ENCODE data around the gene EGLN2. TPM values are rescaled to one million over a fixed set of nuclear protein-coding genes. Genes with fewer than 3 reads are reported as not detected.
"Not testable (repeated sequence)": the region's sequence is repeated elsewhere in the genome, so short reads cannot be mapped to it uniquely, and the experiment has no call there.

Gene EGLN2
- total RNA-seq, result 59.3 and 65.8 TPM in 2 replicates
- polyA plus RNA-seq (2012), result 55.1 TPM

GRCh38 chr19:40798683-40799557 is at the start of gene EGLN2:
EGLN2 (plus strand) TSS chr19:40799191; CDS start chr19:40800573, 1,382 bp downstream.
- DNase-seq (ENCODE audit: low read depth), result peak; percentile 100

- DNase-seq (ENCODE audit: low read depth), result peak; percentile 100
Measured at GRCh38 chr19:40750058-40750873, 48.7 kb upstream of the EGLN2 start, which contains the start of gene ACTMAP. ACTMAP (minus strand) TSS chr19:40750477; CDS start chr19:40749803, 674 bp downstream.

DNA sequence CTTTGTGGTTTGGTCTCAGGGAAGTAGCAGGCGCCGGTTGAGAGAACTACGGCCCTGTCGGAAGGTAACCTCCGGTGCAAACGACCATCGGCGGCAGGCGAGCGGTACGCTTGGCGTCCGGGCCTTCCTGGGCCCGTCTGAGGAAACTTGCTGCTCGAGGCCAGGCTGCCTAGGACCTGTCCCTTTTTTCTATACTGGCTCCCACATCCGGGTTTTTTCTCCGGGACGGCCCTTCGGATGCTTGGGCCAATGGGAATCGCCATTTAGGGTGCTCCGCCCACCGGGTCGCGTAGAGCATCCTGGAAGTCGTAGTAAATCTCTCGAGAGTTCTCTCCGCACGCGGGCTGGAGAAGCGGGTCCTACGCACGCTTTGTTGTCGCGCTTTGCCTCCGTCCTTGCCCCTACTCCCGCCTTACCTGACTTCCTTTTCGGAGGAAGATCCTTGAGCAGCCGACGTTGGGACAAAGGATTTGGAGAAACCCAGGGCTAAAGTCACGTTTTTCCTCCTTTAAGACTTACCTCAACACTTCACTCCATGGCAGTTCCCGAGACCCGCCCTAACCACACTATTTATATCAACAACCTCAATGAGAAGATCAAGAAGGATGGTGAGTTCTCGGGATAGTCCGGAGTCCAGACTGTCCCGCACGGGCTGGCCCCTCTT is 48.0 kb upstream of the EGLN2 start, which contains the start of gene SNRPA:
Gene SNRPA (plus strand): TSS at position 330 of the 664 bp plus-strand sequence. CDS start 206 bp downstream, at position 536.
- peak; percentile 99 for DNase-seq (ENCODE audit: low read depth)

DNA sequence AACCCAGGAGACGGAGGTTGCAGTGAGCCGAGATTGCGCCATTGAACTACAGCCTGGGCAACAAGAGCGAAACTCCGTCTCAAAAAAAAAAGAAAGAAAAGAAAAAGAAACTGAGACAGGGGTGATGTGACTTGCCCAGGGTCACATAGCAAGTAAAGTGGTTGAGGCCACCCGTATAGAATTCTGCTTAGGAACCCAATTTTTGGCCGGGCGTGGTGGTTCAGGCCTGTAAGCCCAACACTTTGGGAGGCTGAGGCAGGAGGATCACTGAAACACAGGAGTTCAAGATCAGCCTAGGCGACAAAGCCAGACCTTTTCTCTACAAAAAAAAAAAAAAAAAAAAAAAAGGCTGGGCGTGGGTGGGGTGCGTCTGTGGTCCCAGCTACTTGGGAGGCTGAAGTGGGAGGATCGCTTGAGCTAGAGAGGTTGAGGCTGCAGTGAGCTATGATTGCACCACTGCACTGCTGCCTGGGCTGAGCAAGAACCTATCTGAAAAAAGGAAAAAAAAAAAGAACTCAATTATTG is 46.7 kb upstream of the EGLN2 start:
- DNase-seq (ENCODE audit: low read depth), result no peak

- no peak for DNase-seq (ENCODE audit: low read depth)
Measured at GRCh38 chr19:40754611-40755247, 44.3 kb upstream of the EGLN2 start.

DNA sequence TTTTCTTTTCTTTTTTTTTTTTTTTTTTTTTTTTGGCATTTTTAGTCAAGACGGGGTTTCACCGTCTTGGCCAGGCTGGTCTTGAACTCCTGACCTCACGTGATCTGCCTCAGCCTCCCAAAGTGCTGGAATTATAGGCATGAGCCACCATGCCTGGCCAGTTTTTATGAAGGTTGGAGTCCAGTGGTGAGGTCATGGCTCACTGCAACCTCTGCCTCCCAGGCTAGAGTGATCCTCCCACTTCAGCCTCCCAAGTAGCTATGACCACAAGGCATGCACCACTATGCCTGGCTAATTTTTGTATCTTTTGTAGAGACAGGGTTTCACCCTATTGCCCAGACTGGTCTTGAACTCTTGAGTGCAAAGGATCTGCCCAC is 43.8 kb upstream of the EGLN2 start:
- no peak for DNase-seq (ENCODE audit: low read depth)

DNA sequence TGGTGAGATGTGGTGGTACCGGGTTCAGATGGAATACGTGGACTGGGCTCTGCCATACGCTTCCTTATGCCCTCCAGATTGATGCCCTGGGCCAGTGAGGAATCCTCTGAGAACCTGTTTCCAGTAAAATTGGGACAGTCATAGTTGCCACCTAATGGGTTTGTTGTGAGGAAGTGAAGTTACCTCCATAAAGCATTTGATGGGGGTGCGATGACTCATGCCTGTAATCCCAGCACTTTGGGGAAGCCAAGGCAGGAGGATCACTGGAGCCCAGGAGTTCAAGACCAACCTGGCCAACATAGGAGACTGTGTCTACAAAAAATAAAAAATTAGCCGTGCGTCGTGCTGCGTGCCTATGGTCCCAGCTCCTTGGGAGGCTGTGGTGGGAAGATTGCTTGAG is 43.2 kb upstream of the EGLN2 start:
- no peak for DNase-seq (ENCODE audit: low read depth)

DNA sequence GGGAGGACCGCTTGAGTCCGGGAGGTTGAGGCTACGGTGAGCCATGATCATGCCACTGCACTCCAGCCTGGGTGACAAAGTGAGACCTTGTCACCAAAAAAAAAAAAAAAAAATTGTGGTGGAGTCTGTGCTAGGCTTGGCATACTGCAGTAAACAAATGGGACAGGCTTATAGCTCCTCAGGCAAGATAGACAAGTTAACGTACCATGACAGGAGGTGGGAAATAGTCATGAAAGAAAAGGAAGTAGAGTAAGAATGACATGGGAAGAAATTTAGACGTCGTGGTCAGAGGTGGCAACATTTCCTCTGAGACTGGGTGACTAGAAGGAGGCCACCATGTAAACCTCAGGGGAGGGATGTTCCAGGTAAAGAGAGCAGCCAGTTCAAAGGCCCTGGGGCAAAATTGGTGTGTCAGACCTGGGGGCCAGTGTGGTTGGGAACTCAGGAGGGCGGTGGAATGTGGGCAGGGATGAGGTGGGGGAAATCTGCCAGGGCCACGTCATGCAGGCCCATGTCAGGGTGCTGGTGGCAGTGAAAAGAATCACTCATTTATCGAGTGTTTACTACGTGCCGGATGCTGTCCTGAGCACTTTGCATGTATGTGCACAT is 42.4 kb upstream of the EGLN2 start:
- DNase-seq (ENCODE audit: low read depth), result no peak

GRCh38 chr19:40758491-40758890 is 40.5 kb upstream of the EGLN2 start:
- no peak for DNase-seq (ENCODE audit: low read depth)

GRCh38 chr19:40759352-40759751 is 39.6 kb upstream of the EGLN2 start:
- no peak for DNase-seq (ENCODE audit: low read depth)

DNA sequence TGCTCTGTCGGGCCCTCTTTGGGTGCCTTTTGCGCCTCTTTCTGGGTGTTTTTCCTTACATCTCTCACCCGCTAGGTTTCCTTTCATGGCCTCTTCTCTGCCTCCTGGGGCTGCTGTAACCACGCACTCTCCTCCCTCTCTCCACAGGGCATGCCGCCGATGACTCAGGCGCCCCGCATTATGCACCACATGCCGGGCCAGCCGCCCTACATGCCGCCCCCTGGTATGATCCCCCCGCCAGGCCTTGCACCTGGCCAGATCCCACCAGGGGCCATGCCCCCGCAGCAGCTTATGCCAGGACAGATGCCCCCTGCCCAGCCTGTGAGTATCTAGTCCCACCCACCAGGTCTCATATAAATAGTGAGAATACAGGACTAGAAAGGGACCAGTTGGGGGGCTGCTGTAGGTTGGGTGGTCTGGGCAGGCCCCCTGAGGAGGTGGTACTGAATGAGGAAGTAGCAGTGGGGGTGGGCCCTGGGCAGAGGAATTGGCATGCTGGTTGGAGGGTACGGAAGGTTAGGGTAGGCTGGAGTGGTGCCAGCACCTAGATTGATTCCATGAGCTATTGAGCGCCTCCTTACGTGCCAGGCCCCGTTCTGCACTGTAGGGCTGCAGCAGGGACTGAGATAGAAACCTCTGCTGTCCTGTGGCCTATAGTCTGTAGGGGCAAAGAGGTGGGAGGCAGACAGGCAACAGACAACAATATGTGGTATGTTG is 36.1 kb upstream of the EGLN2 start:
- no peak for DNase-seq (ENCODE audit: low read depth)

DNA sequence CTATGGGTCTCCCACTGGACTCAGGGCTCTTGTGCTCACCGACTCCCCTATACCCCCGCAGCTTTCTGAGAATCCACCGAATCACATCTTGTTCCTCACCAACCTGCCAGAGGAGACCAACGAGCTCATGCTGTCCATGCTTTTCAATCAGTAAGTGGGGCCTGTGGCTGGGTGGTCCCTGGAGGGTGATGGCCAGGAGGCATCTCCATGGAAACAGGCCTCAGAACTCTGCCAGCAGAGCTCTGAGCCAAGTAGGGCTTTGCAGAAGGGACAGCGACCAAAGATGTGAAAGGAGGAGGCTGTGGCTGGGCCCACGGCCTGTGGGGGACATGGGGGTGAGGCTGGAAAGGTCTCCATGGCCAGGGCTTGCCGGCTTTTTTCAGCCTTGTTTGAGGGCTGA is 35.5 kb upstream of the EGLN2 start:
- no peak for DNase-seq (ENCODE audit: low read depth)

DNA sequence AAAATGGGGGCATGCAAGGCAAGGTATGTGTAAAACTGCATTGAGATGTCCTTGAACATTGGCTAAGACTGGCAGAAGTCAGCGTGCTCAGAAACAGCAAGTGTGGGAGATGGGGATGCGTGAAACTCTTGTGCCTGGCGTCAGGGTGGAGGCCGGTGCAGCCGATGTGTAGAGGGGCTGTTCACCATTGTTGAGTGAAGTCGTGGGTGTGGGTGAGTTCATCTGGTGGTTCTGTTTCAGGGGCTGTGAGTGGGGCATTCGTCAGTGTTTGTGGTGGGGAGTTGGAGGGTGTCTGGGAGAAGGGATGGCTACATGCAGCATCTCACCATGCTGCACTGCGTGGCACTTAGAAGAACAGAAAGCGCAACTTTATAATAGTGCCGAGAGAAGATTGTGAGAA is 35.0 kb upstream of the EGLN2 start:
- no peak for DNase-seq (ENCODE audit: low read depth)

DNA sequence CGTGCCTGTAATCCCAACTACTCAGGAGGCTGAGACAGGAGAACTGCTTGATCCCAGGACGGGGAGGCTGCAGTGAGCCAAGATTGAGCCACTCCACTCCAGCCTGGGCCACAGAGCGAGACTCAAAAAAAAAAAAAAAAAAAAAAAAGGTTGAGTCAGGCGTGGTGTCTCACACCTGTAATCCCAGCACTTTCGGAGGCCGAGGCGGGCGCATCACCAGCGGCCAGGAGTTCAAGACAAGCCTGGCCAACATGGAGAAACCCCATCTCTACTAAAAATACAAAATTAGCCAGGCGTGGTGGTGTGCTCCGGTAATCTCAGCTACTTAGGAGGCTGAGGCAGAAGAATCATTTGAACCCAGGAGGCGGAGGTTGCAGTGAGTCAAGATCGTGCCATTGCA is 32.6 kb upstream of the EGLN2 start:
- not testable (repeated sequence) for DNase-seq (ENCODE audit: low read depth)

GRCh38 chr19:40768869-40769268 is 30.1 kb upstream of the EGLN2 start:
- no peak for DNase-seq (ENCODE audit: low read depth)

- not testable (repeated sequence) for DNase-seq (ENCODE audit: low read depth)
Measured at GRCh38 chr19:40771101-40771862, 27.7 kb upstream of the EGLN2 start.

GRCh38 chr19:40774916-40775631 is 23.9 kb upstream of the EGLN2 start, which contains the start of gene MIA:
MIA (plus strand) TSS chr19:40775521; CDS start chr19:40775543, 22 bp downstream.
- no peak for DNase-seq (ENCODE audit: low read depth)

- no peak for DNase-seq (ENCODE audit: low read depth)
Measured at GRCh38 chr19:40775632-40776022, 23.4 kb upstream of the EGLN2 start.

Data from myocyte (in vitro differentiated cells).